HCT116 (cell line): ENCODE measurements around the gene STX12. TPM values are rescaled to one million over a fixed set of nuclear protein-coding genes. Genes with fewer than 3 reads are reported as not detected.

ENCODE experiments used
- ATAC-seq: fragments of 200-7000 bp; cut with Tn5 transposase; 2 replicates; pipeline ENCODE4 v1.9.1; 2020; ENCODE audit warnings: mild to moderate bottlenecking, moderate library complexity
- BruUV-seq: library from RNA; stranded (reverse); fragments of 400-500 nt; replicated peaks from 2 replicates; lab custom pipeline; 2021; lab: Mats Ljungman, UMichigan
- CTCF ChIA-PET: fragments of 300-600 bp; sonication (Branson Sonifier 250); formaldehyde crosslinking; loops from one replicate; lab custom pipeline; 2021; ENCODE audit warnings: antibody characterized with exemption; lab: Charles Lee
- POLR2A ChIA-PET: fragments of 300-600, 350-600 bp; sonication (Branson Sonifier 250); formaldehyde crosslinking; loops from one replicate; lab custom pipeline; 2021; ENCODE audit warnings: antibody characterized with exemption; lab: Charles Lee
- RAD21 ChIA-PET, 2 experiments: fragments of 300-600 bp; sonication (Branson Sonifier 250); formaldehyde crosslinking; loops; one replicate each; lab custom pipeline; 2023; ENCODE audit warnings: low total read pairs in 2 of 2; ENCODE audit not compliant: uncharacterized antibody in 2 of 2, unreplicated experiment in 2 of 2, low non-redundant PET in 1 of 2; lab: Charles Lee
- DNase-seq: peaks from one replicate; pipeline ENCODE4 v3.0.0-alpha.2; 2010; ENCODE audit warnings: low read depth, low spot score
- H2AFZ ChIP-seq: fragments of 200-600 bp; shearing (Covaris generic), sonication (generic); 2 replicates; pipeline ENCODE4 v1.6.1; 2017; ENCODE audit warnings: low read depth, mixed run types, mixed read lengths, antibody characterized with exemption, low read length; ENCODE audit not compliant: poor library complexity, severe bottlenecking
- H3K27ac ChIP-seq: 2 replicates; pipeline ENCODE4 v1.5.1; 2012; ENCODE audit warnings: low read depth, low read length
- H3K27me3 ChIP-seq: fragments of 200-600 bp; sonication (generic); 2 replicates; pipeline ENCODE4 v1.6.1; 2016; ENCODE audit warnings: mixed run types, low read length, mixed read lengths; ENCODE audit not compliant: insufficient read depth
- H3K36me3 ChIP-seq, 2 experiments: fragments of 200-500 bp in 1 of 2; fragments of 200-600 bp in 1 of 2; sonication (Bioruptor generic) in 1 of 2; sonication (generic) in 1 of 2; 2 replicates each; pipeline versions ENCODE4 v1.5.1 to v1.6.1; 2014 to 2016; ENCODE audit warnings: low read length in 2 of 2, inconsistent platforms in 1 of 2, mixed read lengths in 1 of 2, mixed run types in 1 of 2; ENCODE audit not compliant: insufficient read depth in 2 of 2, control insufficient read depth in 1 of 2
- H3K4me1 ChIP-seq, 2 experiments: fragments of 200-600 bp in 1 of 2; sonication (generic) in 1 of 2; 2 replicates each; pipeline versions ENCODE4 v1.5.1 to v1.6.1; 2012 to 2017; ENCODE audit warnings: low read length in 2 of 2, inconsistent platforms in 1 of 2, mild to moderate bottlenecking in 1 of 2, mixed read lengths in 1 of 2, mixed run types in 1 of 2, moderate library complexity in 1 of 2; ENCODE audit not compliant: insufficient read depth in 2 of 2, control insufficient read depth in 1 of 2
- H3K4me2 ChIP-seq: fragments of 200-600 bp; sonication (generic); 2 replicates; pipeline ENCODE4 v1.6.1; 2017; ENCODE audit warnings: mixed run types, low read length, mixed read lengths
- H3K4me3 ChIP-seq, 2 experiments: fragments of 200-600 bp in 1 of 2; sonication (generic) in 1 of 2; replicated peaks in 1 of 2; 2 replicates each; pipeline ENCODE4 v1.5.1; 2011 to 2016; ENCODE audit warnings: low read length in 2 of 2, control low read depth in 1 of 2, low read depth in 1 of 2, mild to moderate bottlenecking in 1 of 2, mixed read lengths in 1 of 2, mixed run types in 1 of 2
- H3K79me2 ChIP-seq: fragments of 200-600 bp; sonication (generic); 2 replicates; pipeline ENCODE4 v1.6.1; 2017; ENCODE audit warnings: mild to moderate bottlenecking, mixed run types, low read length, moderate library complexity, mixed read lengths; ENCODE audit not compliant: insufficient read depth
- H3K9ac ChIP-seq: fragments of 200-600 bp; sonication (generic); 2 replicates; pipeline ENCODE4 v1.6.1; 2016; ENCODE audit warnings: low read length, mixed read lengths
- H3K9me2 ChIP-seq: fragments of 200-600 bp; sonication (generic), shearing (Covaris generic); 2 replicates; pipeline ENCODE4 v1.6.1; 2017; ENCODE audit warnings: mixed run types, mild to moderate bottlenecking, moderate library complexity; ENCODE audit not compliant: insufficient read depth
- H3K9me3 ChIP-seq, 2 experiments: fragments of 200-500 bp in 1 of 2; fragments of 200-600 bp in 1 of 2; sonication (Bioruptor generic) in 1 of 2; sonication (generic) in 1 of 2; 2 replicates each; pipeline ENCODE4 v1.6.1; 2014 to 2017; ENCODE audit warnings: low read length in 2 of 2, mixed read lengths in 2 of 2, inconsistent platforms in 1 of 2, low read depth in 1 of 2, mild to moderate bottlenecking in 1 of 2, mixed run types in 1 of 2, moderate library complexity in 1 of 2; ENCODE audit not compliant: control insufficient read depth in 1 of 2, insufficient read depth in 1 of 2
- H4K20me1 ChIP-seq: fragments of 200-600 bp; sonication (generic), shearing (Covaris generic); 2 replicates; pipeline ENCODE4 v1.6.1; 2017; ENCODE audit warnings: mixed run types, mild to moderate bottlenecking, moderate library complexity; ENCODE audit not compliant: insufficient read depth
- CBX3 ChIP-seq: IDR thresholded peaks from 2 replicates; pipeline ENCODE4 v1.6.1; 2012; ENCODE audit warnings: low read depth
- CEBPB ChIP-seq: IDR thresholded peaks from 2 replicates; pipeline ENCODE4 v1.6.1; 2012; ENCODE audit warnings: low read depth
- EGR1 ChIP-seq: IDR thresholded peaks from 2 replicates; pipeline ENCODE4 v1.6.1; 2012; ENCODE audit warnings: low read depth
- EZH2 ChIP-seq: fragments of 200-600 bp; sonication (generic); IDR thresholded peaks from 2 replicates; pipeline ENCODE4 v1.6.1; 2017; ENCODE audit warnings: antibody characterized with exemption, mixed run types
- EZH2phosphoT487 ChIP-seq: fragments of 200-600 bp; IDR thresholded peaks from 2 replicates; pipeline ENCODE4 v1.6.1; 2018; ENCODE audit warnings: antibody characterized with exemption, borderline replicate concordance
- JUND ChIP-seq: IDR thresholded peaks from 2 replicates; pipeline ENCODE4 v1.6.1; 2012
- RAD21 ChIP-seq: IDR thresholded peaks from 2 replicates; pipeline ENCODE4 v1.6.1; 2012; ENCODE audit warnings: low read depth, mild to moderate bottlenecking
- SIN3A ChIP-seq: IDR thresholded peaks from 2 replicates; pipeline ENCODE4 v1.6.1; 2012; ENCODE audit warnings: low read depth
- SP1 ChIP-seq: IDR thresholded peaks from 2 replicates; pipeline ENCODE4 v1.6.1; 2012; ENCODE audit warnings: low read depth
- SRF ChIP-seq: IDR thresholded peaks from 2 replicates; pipeline ENCODE4 v1.6.1; 2012; ENCODE audit warnings: low read depth
- YY1 ChIP-seq: IDR thresholded peaks from 2 replicates; pipeline ENCODE4 v1.6.1; 2011; ENCODE audit warnings: low read length, low read depth, moderate library complexity, mild to moderate bottlenecking; ENCODE audit not compliant: insufficient replicate concordance; ENCODE audit errors: extremely low read depth
- ZFX ChIP-seq: fragments of 450-650 bp; IDR thresholded peaks from 2 replicates; pipeline ENCODE4 v1.6.1; 2017
- ZNF274 ChIP-seq: fragments of 200-500 bp; sonication (Bioruptor generic); IDR thresholded peaks from 2 replicates; pipeline ENCODE4 v1.6.1; 2014; ENCODE audit warnings: mild to moderate bottlenecking, low read depth, low read length, inconsistent platforms
- intact Hi-C: fragments of 100-400 bp; cut with micrococcal nuclease; formaldehyde crosslinking; loops from 2 replicates; pipeline ENCODE4 v1.10.0; 2022
- total RNA-seq: library from RNA; stranded (reverse); gene quantifications from one replicate; pipeline ENCODE4 v1.2.1, GENCODE V29; 2021; ENCODE audit not compliant: unreplicated experiment
- TF ChIP-seq, protein P1 (sequence below): IDR thresholded peaks from 2 replicates; pipeline ENCODE4 v1.6.1; 2012

STX12 gene
- total RNA-seq, 1 experiment from 2014 or later = 27.6 TPM

DNA sequence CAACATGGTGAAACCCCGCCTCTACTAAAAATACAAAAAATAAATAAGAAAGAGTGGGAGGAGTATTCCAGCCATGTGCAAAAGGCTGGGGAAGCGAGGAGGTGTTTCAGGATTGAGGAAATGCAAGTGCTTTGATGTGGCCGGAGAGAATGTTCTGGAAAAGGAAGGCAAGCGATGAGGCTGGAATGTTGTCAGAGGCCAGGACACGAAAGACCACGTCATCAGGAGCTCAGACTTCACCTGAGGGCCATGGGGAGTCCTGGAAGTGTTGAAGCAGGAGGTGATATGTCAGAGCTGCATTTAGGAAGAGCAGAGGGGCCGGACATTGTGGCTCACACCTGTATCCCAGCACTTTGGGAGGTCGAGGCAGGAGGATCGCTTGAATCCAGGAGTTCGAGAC is 88.4 kb downstream of the STX12 start:
- no peaks in the 10 kb centered on the region for H3K36me3 ChIP-seq
- H2AFZ ChIP-seq = no peak overlapping the region
- no TSS peak for BruUV-seq
- CTCF ChIA-PET = no interaction called here
- TF ChIP-seq RAD21 = no peak
- TF ChIP-seq SIN3A = no peak
- TF ChIP-seq CBX3 = no peak
- TF ChIP-seq, protein P1, sequence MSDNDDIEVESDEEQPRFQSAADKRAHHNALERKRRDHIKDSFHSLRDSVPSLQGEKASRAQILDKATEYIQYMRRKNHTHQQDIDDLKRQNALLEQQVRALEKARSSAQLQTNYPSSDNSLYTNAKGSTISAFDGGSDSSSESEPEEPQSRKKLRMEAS = no peak
- no peak for TF ChIP-seq ZNF274
- no peak for TF ChIP-seq YY1
- no peak for TF ChIP-seq EGR1
- no peak for TF ChIP-seq ZFX
- no peak for TF ChIP-seq EZH2phosphoT487
- no peak for TF ChIP-seq EZH2
- no peak for TF ChIP-seq SRF
- no peak for TF ChIP-seq SP1
- H3K4me2 ChIP-seq = no peak overlapping the region
- H4K20me1 ChIP-seq = no peaks in the 10 kb centered on the region
- no peaks in the 10 kb centered on the region for H3K9me3 ChIP-seq
- H3K9me2 ChIP-seq = no peaks in the 10 kb centered on the region
- no peaks in the 10 kb centered on the region for H3K27me3 ChIP-seq
- H3K4me1 ChIP-seq = peaks cover 0 to 12% of the 10 kb centered on the region in 2 experiments; a peak in 2 of 4 replicates
- H3K27ac ChIP-seq = no peak overlapping the region
- intact Hi-C loops = no loop called here
- no peak for ATAC-seq
- POLR2A ChIA-PET = no interaction called here
- no peak for DNase-seq
- H3K4me3 ChIP-seq = no peak overlapping the region
- H3K79me2 ChIP-seq = no peaks in the 10 kb centered on the region
- no peak overlapping the region for H3K9ac ChIP-seq
- RAD21 ChIA-PET = no interaction called here

- no peak overlapping the region for H3K4me2 ChIP-seq
- H3K4me3 ChIP-seq = no peak overlapping the region
- H2AFZ ChIP-seq = no peak overlapping the region
- POLR2A ChIA-PET = no interaction called here
- H3K79me2 ChIP-seq = no peaks in the 10 kb centered on the region
- H3K27me3 ChIP-seq = no peaks in the 10 kb centered on the region
- no TSS peak for BruUV-seq
- no peaks in the 10 kb centered on the region for H3K36me3 ChIP-seq
- H3K27ac ChIP-seq = no peak overlapping the region
- no peak for TF ChIP-seq EZH2phosphoT487
- TF ChIP-seq JUND = no peak
- TF ChIP-seq ZFX = no peak
- TF ChIP-seq ZNF274 = no peak
- no peak for TF ChIP-seq CEBPB
- TF ChIP-seq CBX3 = no peak
- no peak overlapping the region for H3K9ac ChIP-seq
- no peaks in the 10 kb centered on the region for H4K20me1 ChIP-seq
- ATAC-seq (no peak), DNase-seq (no peak)
- H3K4me1 ChIP-seq = peaks cover 0 to 12% of the 10 kb centered on the region in 2 experiments; a peak in 2 of 4 replicates
- intact Hi-C loops = no loop called here
- no peaks in the 10 kb centered on the region for H3K9me3 ChIP-seq
- CTCF ChIA-PET = no interaction called here
- RAD21 ChIA-PET = no interaction called here
- no peaks in the 10 kb centered on the region for H3K9me2 ChIP-seq
These were observed 89.0 kb downstream of the STX12 start for GRCh38 chr1:27862004-27862403.
